Endothelial cell of umbilical vein (primary cell): ENCODE results near the gene DPYD.

ENCODE experiments used
- CTCF ChIP-seq, 2 donors: IDR thresholded peaks; 1 replicate in 1 of 2; 2 replicates in 1 of 2; pipeline ENCODE4 v1.5.1; 2011; ENCODE audit warnings: low read length in 2 of 2, mild to moderate bottlenecking in 2 of 2, moderate library complexity in 2 of 2, control low read depth in 1 of 2, inconsistent platforms in 1 of 2, low read depth in 1 of 2; ENCODE audit not compliant: insufficient read depth in 1 of 2; ENCODE audit errors: extremely low read depth in 1 of 2
- EZH2 ChIP-seq: IDR thresholded peaks from 2 replicates; pipeline ENCODE4 v1.6.1; 2012; ENCODE audit warnings: borderline replicate concordance, low read depth, mild to moderate bottlenecking, moderate library complexity, low read length, inconsistent platforms; ENCODE audit not compliant: severe bottlenecking
- POLR2A ChIP-seq: IDR thresholded peaks from 2 replicates; pipeline ENCODE4 v1.6.1; 2012; ENCODE audit warnings: low read depth, mild to moderate bottlenecking, control low read depth, low read length

- TF ChIP-seq EZH2 (no peak), POLR2A (no peak), CTCF (IDR thresholded peaks at IDR 0.05; ENCODE audit: extremely low read depth in 1 of 2, insufficient read depth in 1 of 2, low read depth in 1 of 2, low read length in 2 of 2) (no peak)
Observed at GRCh38 chr1:97787231-97787630, 133.6 kb downstream of the DPYD start.
